OCI-LY1 (cell line): ENCODE measurements around the gene OAS3.
"Not testable (repeated sequence)": the region's sequence is repeated elsewhere in the genome, so short reads cannot be mapped to it uniquely, and the experiment has no call there.

Experiments used
- H2AFZ ChIP-seq: fragments of 200-600 bp; sonication (generic), shearing (Covaris generic); 2 replicates; pipeline ENCODE4 v1.6.0; 2014; ENCODE audit warnings: antibody characterized with exemption, mild to moderate bottlenecking, low read length
- H3F3A ChIP-seq: fragments of 200-600 bp; sonication (generic), shearing (Covaris generic); 2 replicates; pipeline ENCODE4 v1.6.0; 2014; ENCODE audit warnings: mild to moderate bottlenecking, antibody characterized with exemption, low read length, moderate library complexity; ENCODE audit not compliant: insufficient read depth
- H3K27ac ChIP-seq: fragments of 200-600 bp; sonication (generic); 2 replicates; pipeline ENCODE4 v1.5.1; 2014; ENCODE audit warnings: low read length, mixed run types, mild to moderate bottlenecking, low read depth; ENCODE audit not compliant: poor library complexity, severe bottlenecking
- H3K27me3 ChIP-seq: fragments of 200-600 bp; sonication (generic); 2 replicates; pipeline ENCODE4 v1.6.0; 2014; ENCODE audit warnings: antibody characterized with exemption, mild to moderate bottlenecking, low read length, moderate library complexity; ENCODE audit not compliant: insufficient read depth
- H3K36me3 ChIP-seq: fragments of 200-600 bp; sonication (generic); 2 replicates; pipeline ENCODE4 v1.6.1; 2014; ENCODE audit warnings: mild to moderate bottlenecking, antibody characterized with exemption, low read length, moderate library complexity, mixed read lengths; ENCODE audit not compliant: insufficient read depth
- H3K4me1 ChIP-seq: fragments of 200-600 bp; sonication (generic); 2 replicates; pipeline ENCODE4 v1.5.1; 2014; ENCODE audit warnings: mild to moderate bottlenecking, low read length, moderate library complexity; ENCODE audit not compliant: insufficient read depth, severe bottlenecking
- H3K4me2 ChIP-seq: fragments of 200-600 bp; sonication (generic), shearing (Covaris generic); 2 replicates; pipeline ENCODE4 v1.6.1; 2014; ENCODE audit warnings: low read length
- H3K4me3 ChIP-seq: fragments of 200-600 bp; sonication (generic); 2 replicates; pipeline ENCODE4 v1.5.1; 2014; ENCODE audit warnings: low read length, low read depth, mild to moderate bottlenecking, mixed read lengths; ENCODE audit not compliant: poor library complexity, severe bottlenecking
- H3K79me2 ChIP-seq: fragments of 200-600 bp; shearing (Covaris generic); 2 replicates; pipeline ENCODE4 v1.6.1; 2016; ENCODE audit warnings: mixed run types, low read length, mixed read lengths; ENCODE audit not compliant: insufficient read depth
- H3K9ac ChIP-seq: fragments of 200-600 bp; sonication (generic), shearing (Covaris generic); 2 replicates; pipeline ENCODE4 v1.6.1; 2014; ENCODE audit warnings: mild to moderate bottlenecking, low read length, mixed read lengths
- H3K9me2 ChIP-seq: fragments of 200-600 bp; sonication (generic), shearing (Covaris generic); 2 replicates; pipeline ENCODE4 v1.6.1; 2014; ENCODE audit warnings: low read depth, mild to moderate bottlenecking, low read length, mixed read lengths
- H3K9me3 ChIP-seq: fragments of 200-600 bp; shearing (Covaris generic); 2 replicates; pipeline ENCODE4 v1.6.1; 2014; ENCODE audit warnings: low read length, mixed read lengths
- H4K20me1 ChIP-seq: fragments of 200-600 bp; sonication (generic), shearing (Covaris generic); 2 replicates; pipeline ENCODE4 v1.6.0; 2016; ENCODE audit warnings: mild to moderate bottlenecking, low read length; ENCODE audit not compliant: insufficient read depth
- EZH2 ChIP-seq: fragments of 200-600 bp; sonication (generic), shearing (Covaris generic); IDR thresholded peaks from 2 replicates; pipeline ENCODE4 v1.8.0; 2017; ENCODE audit warnings: borderline replicate concordance, mixed run types, mild to moderate bottlenecking, antibody characterized with exemption, low read length, moderate library complexity, mixed read lengths
- TF ChIP-seq, protein P1 (sequence below): fragments of 200-600 bp; sonication (generic), shearing (Covaris generic); IDR thresholded peaks from 2 replicates; pipeline ENCODE4 v1.5.1; 2017; ENCODE audit warnings: mild to moderate bottlenecking, antibody characterized with exemption, low read length, moderate library complexity, mixed read lengths

OAS3 gene

DNA sequence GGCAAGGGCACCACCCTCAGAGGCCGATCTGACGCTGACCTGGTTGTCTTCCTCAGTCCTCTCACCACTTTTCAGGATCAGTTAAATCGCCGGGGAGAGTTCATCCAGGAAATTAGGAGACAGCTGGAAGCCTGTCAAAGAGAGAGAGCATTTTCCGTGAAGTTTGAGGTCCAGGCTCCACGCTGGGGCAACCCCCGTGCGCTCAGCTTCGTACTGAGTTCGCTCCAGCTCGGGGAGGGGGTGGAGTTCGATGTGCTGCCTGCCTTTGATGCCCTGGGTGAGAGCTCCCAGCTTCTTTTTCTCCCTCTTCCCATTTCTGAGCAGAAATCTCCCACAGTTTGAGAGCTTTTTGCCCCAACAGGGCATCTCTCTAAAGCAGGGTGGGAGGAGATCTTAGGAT, 29.7 kb upstream of the OAS3 start:
- TF ChIP-seq, protein P1, sequence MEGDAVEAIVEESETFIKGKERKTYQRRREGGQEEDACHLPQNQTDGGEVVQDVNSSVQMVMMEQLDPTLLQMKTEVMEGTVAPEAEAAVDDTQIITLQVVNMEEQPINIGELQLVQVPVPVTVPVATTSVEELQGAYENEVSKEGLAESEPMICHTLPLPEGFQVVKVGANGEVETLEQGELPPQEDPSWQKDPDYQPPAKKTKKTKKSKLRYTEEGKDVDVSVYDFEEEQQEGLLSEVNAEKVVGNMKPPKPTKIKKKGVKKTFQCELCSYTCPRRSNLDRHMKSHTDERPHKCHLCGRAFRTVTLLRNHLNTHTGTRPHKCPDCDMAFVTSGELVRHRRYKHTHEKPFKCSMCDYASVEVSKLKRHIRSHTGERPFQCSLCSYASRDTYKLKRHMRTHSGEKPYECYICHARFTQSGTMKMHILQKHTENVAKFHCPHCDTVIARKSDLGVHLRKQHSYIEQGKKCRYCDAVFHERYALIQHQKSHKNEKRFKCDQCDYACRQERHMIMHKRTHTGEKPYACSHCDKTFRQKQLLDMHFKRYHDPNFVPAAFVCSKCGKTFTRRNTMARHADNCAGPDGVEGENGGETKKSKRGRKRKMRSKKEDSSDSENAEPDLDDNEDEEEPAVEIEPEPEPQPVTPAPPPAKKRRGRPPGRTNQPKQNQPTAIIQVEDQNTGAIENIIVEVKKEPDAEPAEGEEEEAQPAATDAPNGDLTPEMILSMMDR, result no peak
- no peak for TF ChIP-seq EZH2
- Histone ChIP-seq H3K9me3 (peaks cover 10% of the 10 kb centered on the region), H3F3A (no peaks in the 10 kb centered on the region), H3K4me1 (peaks cover 39% of the 10 kb centered on the region), H3K4me2 (peak overlapping the region; percentile 93), H3K27ac (no peak overlapping the region), H3K9ac (peak overlapping the region; percentile 67; the same call in 1 of the 2 replicates), H3K4me3 (peak overlapping the region; percentile 68), H3K79me2 (no peaks in the 10 kb centered on the region), H3K36me3 (peaks cover 21% of the 10 kb centered on the region; the same call in 1 of the 2 replicates), H3K27me3 (no peaks in the 10 kb centered on the region), H2AFZ (no peak overlapping the region), H3K9me2 (no peaks in the 10 kb centered on the region), H4K20me1 (no peaks in the 10 kb centered on the region)

GRCh38 chr12:112909693-112910092, 28.6 kb upstream of the OAS3 start:
- no peaks in the 10 kb centered on the region for H3K79me2 ChIP-seq
- H3K27me3 ChIP-seq, result no peaks in the 10 kb centered on the region
- H3F3A ChIP-seq, result no peaks in the 10 kb centered on the region
- H3K4me2 ChIP-seq, result no peak overlapping the region
- no peak overlapping the region for H3K4me3 ChIP-seq
- peaks cover 39% of the 10 kb centered on the region for H3K4me1 ChIP-seq
- TF ChIP-seq EZH2, result no peak
- TF ChIP-seq, protein P1, result no peak
- H3K27ac ChIP-seq, result no peak overlapping the region
- peaks cover 10% of the 10 kb centered on the region for H3K9me3 ChIP-seq
- H3K9me2 ChIP-seq, result no peaks in the 10 kb centered on the region
- no peak overlapping the region for H3K9ac ChIP-seq
- no peaks in the 10 kb centered on the region for H4K20me1 ChIP-seq
- peaks cover 21% of the 10 kb centered on the region; the same call in 1 of the 2 replicates for H3K36me3 ChIP-seq
- no peak overlapping the region for H2AFZ ChIP-seq

- Histone ChIP-seq H3K4me2 (no peak overlapping the region), H3K9ac (no peak overlapping the region), H3K36me3 (peaks cover 36% of the 10 kb centered on the region), H3K9me3 (peaks cover 10% of the 10 kb centered on the region), H3K27me3 (no peaks in the 10 kb centered on the region), H3K9me2 (no peaks in the 10 kb centered on the region), H3K4me1 (peaks cover 11% of the 10 kb centered on the region), H3K79me2 (no peaks in the 10 kb centered on the region), H3F3A (no peaks in the 10 kb centered on the region), H3K27ac (no peak overlapping the region), H2AFZ (no peak overlapping the region), H3K4me3 (no peak overlapping the region), H4K20me1 (no peaks in the 10 kb centered on the region)
- TF ChIP-seq EZH2, result no peak
- TF ChIP-seq, protein P1, result no peak
Measured at GRCh38 chr12:112913038-112913688, 25.1 kb upstream of the OAS3 start.

DNA sequence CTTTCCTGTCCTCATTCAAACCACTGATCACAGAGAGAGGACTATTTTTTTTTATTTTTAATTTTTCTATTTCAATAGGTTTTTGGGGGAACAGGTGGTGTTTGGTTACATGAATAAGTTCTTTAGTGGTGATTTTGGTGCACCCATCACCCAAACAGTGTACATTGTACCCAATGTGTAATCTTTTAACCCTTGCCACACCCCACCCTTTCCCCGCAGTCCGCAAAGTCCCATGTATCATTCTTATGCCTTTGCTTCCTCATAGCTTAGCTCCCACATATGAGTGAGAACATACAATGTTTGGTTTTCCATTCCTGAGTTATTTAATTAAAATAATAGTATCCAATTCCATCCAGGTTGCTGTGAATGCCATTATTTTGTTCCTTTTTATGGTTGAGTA, 24.4 kb upstream of the OAS3 start:
- H4K20me1 ChIP-seq, result not testable (repeated sequence)
- Histone ChIP-seq H3K9me3 (peaks cover 10% of the 10 kb centered on the region), H3K36me3 (peaks cover 42% of the 10 kb centered on the region)

More for the DNA sequence above, 24.4 kb upstream of the OAS3 start:
- H2AFZ ChIP-seq, H3K4me1 ChIP-seq, H3K27me3 ChIP-seq, H3K9ac ChIP-seq, H3K79me2 ChIP-seq, H3K9me2 ChIP-seq, H3K27ac ChIP-seq, H3K4me2 ChIP-seq, H3K4me3 ChIP-seq, H3F3A ChIP-seq: not testable (repeated sequence)
